GM18505 (cell line): Measurements from ENCODE around the gene DPT.

ENCODE experiments used
- ATAC-seq: cut with Tn5 transposase; IDR thresholded peaks from one replicate; pipeline ENCODE4 v1.9.1; 2021; ENCODE audit not compliant: unreplicated experiment
- POLR2A ChIP-seq: IDR thresholded peaks from 4 replicates; pipeline ENCODE4 v1.6.1; 2011; ENCODE audit warnings: borderline replicate concordance; ENCODE audit not compliant: insufficient read depth, insufficient read length; ENCODE audit errors: extremely low read depth

DPT gene

DNA sequence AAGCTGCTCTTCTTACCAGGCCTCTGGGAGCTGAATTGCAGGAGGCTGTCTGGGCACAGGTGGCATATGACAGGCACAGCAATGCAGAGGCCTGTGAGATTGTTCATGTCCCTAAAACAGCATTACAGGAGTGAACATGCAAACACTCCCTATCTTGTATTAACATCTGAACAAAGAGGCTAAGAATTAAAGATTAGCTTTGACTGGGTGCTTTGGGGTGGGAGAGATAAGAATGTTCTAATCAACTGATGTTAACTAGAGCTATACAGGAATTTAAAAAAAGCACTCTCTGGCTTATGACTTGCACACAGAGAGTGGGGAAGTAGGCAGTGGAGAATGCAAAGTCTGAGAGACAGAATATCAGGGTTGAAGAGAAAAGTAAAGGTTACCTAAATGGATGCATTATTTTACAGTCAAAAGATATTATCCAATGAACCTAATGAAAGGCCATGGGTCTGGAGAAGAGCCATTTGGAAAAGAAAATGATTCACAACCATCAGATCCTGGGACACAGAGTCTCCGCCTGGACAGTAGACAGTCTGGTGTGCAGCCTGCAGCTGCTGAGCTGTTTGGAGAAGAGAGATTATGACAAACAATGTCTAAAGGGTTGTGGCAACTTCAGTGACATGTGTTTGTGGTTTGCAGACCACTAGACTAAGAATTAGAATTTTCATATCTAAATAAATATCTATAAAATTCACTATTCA is 20.2 kb downstream of the DPT start:
- no peak for ATAC-seq
- no peak for TF ChIP-seq POLR2A

DNA sequence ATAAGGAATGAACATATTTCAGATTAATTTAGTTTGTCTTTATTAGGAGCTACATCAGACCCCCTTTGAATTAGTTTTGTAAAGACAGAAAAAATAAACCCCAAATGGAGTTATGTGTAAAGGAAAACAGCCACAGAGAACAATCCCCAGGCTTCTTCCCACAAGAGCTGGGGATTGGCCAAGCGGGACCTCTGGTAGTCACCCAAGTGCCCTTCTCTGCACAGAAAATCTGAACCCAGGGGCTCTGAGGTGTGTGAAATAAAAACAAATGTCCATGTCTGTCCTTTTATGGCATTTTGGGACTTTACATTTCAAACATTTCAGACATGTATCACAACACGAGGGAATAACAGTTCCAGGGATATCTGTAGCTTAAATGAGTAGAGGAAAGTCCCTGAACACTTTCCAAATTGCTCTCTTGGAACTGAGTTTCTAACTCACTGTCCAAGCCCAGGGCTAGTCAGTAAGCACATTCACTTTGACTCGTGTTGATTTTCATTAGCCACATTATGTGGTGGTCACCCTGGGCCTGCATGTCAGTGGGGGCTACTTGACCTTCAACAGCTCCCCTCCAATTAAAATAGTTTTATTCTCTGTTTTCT is 22.5 kb downstream of the DPT start:
- no peak for TF ChIP-seq POLR2A
- ATAC-seq, result no peak

DNA sequence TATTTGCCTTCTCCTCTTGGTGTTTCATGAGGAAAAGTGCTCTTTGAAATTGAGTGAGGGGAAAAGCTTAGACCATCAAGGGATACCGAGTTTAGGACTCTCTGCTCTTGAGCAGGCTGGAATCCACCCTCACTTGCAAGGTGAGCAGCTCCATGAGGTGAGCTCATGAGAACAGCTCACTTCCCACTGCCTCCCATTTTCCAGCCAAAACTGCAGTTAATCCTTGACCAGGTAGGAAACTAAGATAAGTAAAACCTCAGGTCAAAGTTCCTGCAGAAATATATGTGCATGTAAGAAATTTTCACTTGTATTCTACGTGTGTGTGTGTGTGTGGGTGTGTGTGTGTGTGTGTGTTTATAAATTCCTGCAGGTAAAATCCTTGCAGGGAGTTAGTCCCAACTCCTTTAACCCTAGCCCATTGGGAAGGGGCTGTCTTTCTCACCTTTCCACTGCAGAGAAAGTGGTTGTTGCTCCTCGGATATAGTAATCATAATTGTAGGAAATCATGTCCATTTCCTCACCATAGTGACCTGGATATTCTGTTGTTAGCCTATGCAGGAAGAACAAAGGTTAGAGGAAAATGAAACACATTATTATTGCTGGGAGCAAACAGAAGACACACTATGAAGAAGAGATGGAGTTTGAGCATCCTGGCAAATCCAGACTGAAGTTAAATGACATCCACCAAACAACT is 28.3 kb downstream of the DPT start:
- ATAC-seq, result no peak
- no peak for TF ChIP-seq POLR2A

DNA sequence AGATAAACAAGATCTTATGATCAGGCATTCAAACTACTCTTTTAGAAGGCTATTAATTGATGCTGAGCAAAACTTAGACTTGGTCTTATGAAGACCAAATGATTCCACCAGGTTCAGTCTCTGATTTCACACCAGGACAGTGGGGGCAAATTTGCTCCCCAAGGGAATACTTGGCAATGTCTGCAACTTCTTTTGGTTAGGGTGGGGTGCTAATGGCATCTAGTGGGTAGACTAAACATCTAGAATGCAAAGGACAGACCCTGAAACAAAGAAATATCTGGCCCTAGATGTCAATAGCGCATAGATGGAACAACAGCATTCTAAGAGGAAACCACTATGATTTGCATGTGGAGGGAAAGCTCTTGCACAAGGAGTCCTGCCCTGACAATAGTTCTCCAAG is 30.6 kb downstream of the DPT start:
- ATAC-seq, result no peak
- no peak for TF ChIP-seq POLR2A

DNA sequence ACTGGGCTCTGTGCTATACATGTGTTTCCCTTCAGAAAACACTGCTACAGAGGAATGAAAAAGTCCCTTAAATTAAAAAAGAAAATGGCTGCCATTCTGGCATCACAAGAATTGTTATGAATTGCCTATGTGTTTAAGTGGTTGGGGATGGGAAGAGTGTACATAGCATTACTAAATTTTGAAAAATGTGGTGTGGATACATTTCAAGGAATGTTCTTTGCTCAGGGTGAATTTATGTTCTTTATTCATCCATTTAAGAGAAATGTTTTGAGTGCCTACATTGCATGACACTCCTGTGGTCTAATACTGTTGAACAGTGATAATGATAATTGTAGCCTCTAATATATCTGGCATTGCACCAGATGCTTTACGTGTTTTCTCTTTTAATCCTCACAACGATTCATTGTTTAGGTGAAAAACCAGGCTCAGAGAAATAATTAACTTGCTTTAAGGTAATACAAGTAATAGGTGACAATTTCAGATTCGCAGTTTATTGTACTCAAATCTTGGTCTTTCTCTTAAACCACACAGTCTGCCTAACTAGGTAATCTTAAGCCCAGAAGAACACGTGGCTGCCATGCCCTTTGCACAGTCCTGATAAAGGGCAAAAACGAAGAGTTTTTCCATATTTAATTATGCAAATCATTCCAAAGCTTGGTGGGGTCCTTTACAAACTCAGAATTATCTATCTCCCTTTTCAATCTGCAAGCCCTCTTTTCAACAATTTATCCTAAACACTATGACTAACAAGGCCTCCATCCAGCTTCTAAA is 31.5 kb downstream of the DPT start:
- no peak for TF ChIP-seq POLR2A
- ATAC-seq, result no peak

DNA sequence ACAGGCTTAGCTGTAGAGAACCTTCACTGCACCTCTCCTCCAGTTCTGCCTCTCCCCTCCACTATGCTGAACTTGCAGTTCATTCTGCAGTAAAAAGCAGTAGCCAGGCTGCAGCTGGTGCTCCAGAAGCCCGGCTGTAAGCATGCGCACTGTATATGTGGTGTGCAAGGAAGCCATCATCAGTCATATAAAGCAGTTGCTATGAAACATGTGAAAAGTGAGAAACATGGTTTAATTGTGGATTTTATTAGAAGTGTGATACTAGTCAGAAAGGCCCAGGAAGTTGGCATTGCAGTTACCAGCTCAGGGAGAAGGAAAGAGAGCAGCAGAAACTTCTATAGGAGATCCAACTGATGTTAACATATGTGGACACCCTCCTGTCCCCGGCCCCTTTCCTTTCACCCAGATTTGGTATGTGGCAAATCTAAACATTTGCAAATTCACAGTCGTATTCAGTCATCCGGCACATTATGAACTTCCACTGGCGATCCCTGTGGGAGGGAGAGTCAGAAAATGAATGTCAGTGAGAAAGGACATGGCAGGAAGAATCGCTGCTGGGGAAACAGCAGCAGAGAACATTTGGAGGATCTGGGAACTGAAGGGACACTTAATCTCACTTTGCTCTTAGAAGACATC is 32.8 kb downstream of the DPT start:
- no peak for ATAC-seq

DNA sequence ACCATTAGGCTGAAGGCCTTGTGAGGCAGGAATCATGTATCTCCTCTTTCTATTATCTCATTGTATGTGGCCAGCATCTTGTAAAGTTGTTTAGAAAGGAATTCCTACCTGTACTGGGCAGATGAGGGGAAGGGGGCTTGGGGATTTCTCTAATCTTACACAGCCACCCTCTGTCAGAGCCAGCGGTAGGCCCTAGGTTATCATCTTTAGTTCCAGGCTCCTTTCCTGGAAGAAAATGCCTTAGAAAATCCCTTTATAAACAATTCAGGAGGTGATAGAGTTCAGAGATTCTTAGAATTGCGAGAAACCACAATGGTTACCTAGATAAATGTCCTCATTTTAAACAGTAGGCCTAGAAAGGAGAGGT is 35.2 kb downstream of the DPT start:
- no peak for TF ChIP-seq POLR2A
- no peak for ATAC-seq

More for the DNA sequence above, 32.8 kb downstream of the DPT start:
- TF ChIP-seq POLR2A, result no peak

DNA sequence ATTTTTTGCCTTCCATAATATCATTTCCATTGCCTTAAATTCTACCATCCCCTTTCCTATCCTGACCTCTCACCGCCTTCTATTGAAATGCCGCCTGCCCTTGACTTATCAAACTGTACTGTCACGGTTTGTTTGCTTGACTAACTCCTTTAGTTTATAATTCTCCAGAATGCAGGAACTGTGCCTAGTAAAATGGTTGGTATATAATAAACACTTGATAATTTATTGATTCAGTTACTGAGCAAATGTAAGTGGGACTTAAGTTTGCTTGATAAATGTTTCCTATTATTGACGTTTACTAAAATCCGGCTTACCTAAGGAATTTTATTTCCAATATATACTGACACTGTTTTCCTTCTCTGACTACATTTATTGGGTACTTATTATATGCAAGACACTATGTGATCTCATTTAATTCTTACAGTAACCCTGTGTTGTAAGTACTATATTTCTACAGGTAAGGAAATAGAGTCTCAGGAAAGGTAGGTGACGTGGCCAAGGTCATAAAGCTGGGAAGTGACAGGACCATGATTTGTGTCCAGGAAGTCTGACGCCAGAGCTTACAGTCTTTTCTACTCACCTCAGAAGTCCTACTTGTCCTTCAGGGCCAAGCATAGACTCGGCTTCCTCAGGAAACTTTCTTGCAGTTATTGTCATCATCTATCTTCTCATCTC is 35.7 kb downstream of the DPT start:
- no peak for TF ChIP-seq POLR2A
- ATAC-seq, result no peak

DNA sequence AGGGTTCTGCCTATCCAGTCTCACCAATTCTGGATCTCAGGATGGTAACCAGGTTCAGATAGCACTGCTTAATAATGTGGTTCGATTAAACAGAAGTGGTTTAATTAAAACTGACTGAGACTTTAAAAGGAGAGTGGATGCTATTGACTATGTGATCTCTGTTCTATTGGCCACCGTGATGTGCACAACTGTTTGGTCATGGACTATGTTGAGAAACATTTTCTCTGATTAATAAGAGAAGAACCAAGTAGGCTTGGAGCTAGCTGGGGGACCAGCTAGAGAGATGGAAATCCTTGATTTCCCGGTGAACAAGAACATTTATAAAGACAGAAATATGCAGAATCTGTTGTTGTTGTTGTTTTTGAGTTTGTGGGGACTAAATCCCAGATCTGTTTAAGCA is 36.5 kb downstream of the DPT start:
- no peak for TF ChIP-seq POLR2A
- ATAC-seq, result no peak

DNA sequence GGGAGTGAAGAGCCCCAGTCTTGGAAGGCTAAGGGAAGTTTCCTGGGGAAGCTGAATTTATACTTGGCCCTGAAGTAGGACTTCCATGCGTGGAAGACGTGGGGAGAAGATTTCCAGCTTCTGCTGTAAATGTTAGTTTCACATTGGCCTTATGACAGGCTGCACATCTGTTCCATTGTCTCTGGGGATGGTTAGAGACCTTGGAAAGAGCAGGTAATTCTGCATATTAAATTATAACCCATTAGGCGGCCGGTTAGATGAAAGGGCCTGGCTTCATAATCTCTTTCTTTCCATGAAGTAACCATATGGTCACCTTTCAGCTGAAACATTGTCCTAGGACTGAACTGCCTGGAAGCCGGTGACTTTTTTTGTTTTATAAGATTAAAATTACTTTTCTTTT is 37.5 kb downstream of the DPT start:
- ATAC-seq, result no peak
- no peak for TF ChIP-seq POLR2A

DNA sequence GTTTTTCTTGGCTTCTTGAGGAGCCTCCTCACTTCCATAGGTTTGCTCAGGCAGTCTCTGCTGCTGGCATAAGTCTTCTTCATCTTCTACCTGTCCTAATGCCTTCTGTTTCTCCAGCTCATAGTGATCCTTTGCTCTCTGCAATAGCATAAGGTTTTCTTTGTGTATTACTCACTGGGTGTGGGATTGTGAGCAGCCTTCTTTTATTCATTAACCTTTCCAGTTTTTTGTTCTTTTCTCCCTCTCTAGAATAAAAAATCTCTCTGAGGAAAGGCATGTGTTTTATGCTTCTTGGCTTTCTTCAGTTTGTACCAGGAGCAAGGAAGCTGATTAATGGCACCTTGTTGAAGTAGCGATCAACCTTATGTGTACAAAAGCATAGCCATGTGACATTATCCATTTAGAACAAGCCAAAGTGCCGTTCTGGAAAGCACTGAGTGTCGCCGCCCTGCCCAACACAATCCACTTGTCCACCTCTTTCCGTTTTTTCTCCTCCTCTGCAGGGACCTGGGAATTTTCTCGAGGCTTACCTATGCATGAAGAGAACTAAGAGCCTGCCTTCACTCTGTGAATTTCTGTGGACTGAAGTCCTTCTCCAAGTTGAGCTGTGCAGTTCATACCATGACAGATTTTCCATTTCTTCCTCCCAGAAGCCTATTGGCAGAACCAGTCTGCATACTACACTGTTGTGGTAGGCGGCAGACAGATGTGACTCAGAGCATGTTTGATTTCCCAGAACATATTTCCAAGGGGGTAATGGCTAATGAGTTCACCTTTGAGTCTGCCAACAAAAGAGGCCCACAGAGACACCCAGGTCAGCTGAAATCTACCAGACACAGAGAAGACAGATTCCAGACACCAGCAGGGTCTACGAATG is 39.0 kb downstream of the DPT start:
- TF ChIP-seq POLR2A, result no peak

DNA sequence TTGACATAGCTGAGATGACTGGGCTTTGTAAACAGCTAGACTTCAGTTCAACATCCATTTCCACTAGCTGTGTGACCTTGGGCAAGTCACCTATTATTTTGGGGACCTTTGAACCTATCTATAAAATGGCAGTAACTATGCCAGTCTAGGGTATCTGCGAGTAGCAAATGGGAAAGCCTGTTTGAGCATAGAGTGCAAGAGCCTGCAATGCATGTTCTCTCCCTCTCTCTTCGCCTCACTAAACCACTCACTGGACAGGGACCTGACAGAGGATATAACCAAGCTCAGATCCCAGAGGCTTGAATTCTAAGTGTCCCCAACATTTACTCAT is 39.7 kb downstream of the DPT start:
- no peak for ATAC-seq
- no peak for TF ChIP-seq POLR2A

More for the DNA sequence above, 39.0 kb downstream of the DPT start:
- ATAC-seq, result no peak
